OCI-LY7 (cell line): Measurements from ENCODE around the gene MTHFSD.

ENCODE experiments used
- CTCF ChIP-seq: fragments of 200-600 bp; sonication (generic); conservative IDR thresholded peaks from 2 replicates; pipeline ENCODE4 v1.5.1; 2014; ENCODE audit warnings: mild to moderate bottlenecking, antibody characterized with exemption, low read length, moderate library complexity, mixed read lengths
- EZH2phosphoT487 ChIP-seq: fragments of 200-600 bp; sonication (generic); IDR thresholded peaks from 2 replicates; pipeline ENCODE4 v1.6.1; 2018; ENCODE audit warnings: low read depth, borderline replicate concordance, mild to moderate bottlenecking, mixed run types, antibody characterized with exemption, low read length, moderate library complexity, mixed read lengths

DNA sequence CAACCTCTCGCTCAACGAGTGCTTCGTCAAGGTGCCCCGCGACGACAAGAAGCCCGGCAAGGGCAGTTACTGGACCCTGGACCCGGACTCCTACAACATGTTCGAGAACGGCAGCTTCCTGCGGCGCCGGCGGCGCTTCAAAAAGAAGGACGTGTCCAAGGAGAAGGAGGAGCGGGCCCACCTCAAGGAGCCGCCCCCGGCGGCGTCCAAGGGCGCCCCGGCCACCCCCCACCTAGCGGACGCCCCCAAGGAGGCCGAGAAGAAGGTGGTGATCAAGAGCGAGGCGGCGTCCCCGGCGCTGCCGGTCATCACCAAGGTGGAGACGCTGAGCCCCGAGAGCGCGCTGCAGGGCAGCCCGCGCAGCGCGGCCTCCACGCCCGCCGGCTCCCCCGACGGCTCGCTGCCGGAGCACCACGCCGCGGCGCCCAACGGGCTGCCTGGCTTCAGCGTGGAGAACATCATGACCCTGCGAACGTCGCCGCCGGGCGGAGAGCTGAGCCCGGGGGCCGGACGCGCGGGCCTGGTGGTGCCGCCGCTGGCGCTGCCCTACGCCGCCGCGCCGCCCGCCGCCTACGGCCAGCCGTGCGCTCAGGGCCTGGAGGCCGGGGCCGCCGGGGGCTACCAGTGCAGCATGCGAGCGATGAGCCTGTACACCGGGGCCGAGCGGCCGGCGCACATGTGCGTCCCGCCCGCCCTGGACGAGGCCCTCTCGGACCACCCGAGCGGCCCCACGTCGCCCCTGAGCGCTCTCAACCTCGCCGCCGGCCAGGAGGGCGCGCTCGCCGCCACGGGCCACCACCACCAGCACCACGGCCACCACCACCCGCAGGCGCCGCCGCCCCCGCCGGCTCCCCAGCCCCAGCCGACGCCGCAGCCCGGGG lies 12.9 kb upstream of the MTHFSD start:
- TF ChIP-seq CTCF: no peak
- TF ChIP-seq EZH2phosphoT487: no peak
